Brain microvascular endothelial cell (primary cell): ENCODE measurements around the gene CIAO2B.

Source experiments
- DNase-seq: peaks from one replicate; pipeline ENCODE4 v3.0.0-alpha.2; 2020
- H3K27ac ChIP-seq: fragments of 250-450 bp; sonication (Bioruptor Pico); 2 replicates; pipeline ENCODE4 v1.5.1; 2020; ENCODE audit warnings: mild to moderate bottlenecking, moderate library complexity
- H3K27me3 ChIP-seq: fragments of 250-450 bp; sonication (Bioruptor Pico); replicated peaks from 2 replicates; pipeline ENCODE4 v1.5.1; 2020; ENCODE audit warnings: mild to moderate bottlenecking
- H3K36me3 ChIP-seq: fragments of 250-450 bp; sonication (Bioruptor Pico); replicated peaks from 2 replicates; pipeline ENCODE4 v1.5.1; 2020; ENCODE audit warnings: mild to moderate bottlenecking
- H3K4me3 ChIP-seq: 2 replicates; pipeline ENCODE4 v1.5.1; 2011; ENCODE audit warnings: low read depth, mild to moderate bottlenecking, control low read depth, low read length, moderate library complexity
- CTCF ChIP-seq: IDR thresholded peaks from 2 replicates; pipeline ENCODE4 v1.5.1; 2011; ENCODE audit warnings: low read depth, mild to moderate bottlenecking, moderate library complexity, low read length, control low read depth, inconsistent platforms; ENCODE audit errors: missing control alignments
- in situ Hi-C: cut with HindIII; loops from 2 replicates; pipeline ENCODE4 v1.10.0; 2017; ENCODE audit warnings: low sequenced_read_pairs, low pct_ligation_motif_present

CIAO2B gene

GRCh38 chr16:66888647-66889615 lies 45.3 kb downstream of the CIAO2B start:
- in situ Hi-C loops: no loop called here
- no peak for TF ChIP-seq CTCF

GRCh38 chr16:66886914-66887313 lies 47.3 kb downstream of the CIAO2B start:
- TF ChIP-seq CTCF: no peak
- peaks cover 18% of the 10 kb centered on the region for H3K36me3 ChIP-seq
- DNase-seq: no peak
- no peak overlapping the region for H3K4me3 ChIP-seq
- H3K27ac ChIP-seq: no peak overlapping the region
- H3K27me3 ChIP-seq: no peaks in the 10 kb centered on the region
- in situ Hi-C loops: no loop called here

More at GRCh38 chr16:66888647-66889615, 45.3 kb downstream of the CIAO2B start:
- no peak overlapping the region for H3K27ac ChIP-seq
- no peak overlapping the region for H3K4me3 ChIP-seq
- no peaks in the 10 kb centered on the region for H3K27me3 ChIP-seq
- DNase-seq: no peak
- H3K36me3 ChIP-seq: peaks cover 18% of the 10 kb centered on the region

- TF ChIP-seq CTCF: no peak
- H3K36me3 ChIP-seq: peaks cover 18% of the 10 kb centered on the region
- DNase-seq: no peak
- H3K4me3 ChIP-seq: no peak overlapping the region
- in situ Hi-C loops: no loop called here
- H3K27me3 ChIP-seq: no peaks in the 10 kb centered on the region
- H3K27ac ChIP-seq: no peak overlapping the region
Observed at GRCh38 chr16:66886321-66886720, 47.9 kb downstream of the CIAO2B start.

GRCh38 chr16:66885491-66885890 lies 48.7 kb downstream of the CIAO2B start:
- TF ChIP-seq CTCF: no peak
- DNase-seq: no peak
- in situ Hi-C loops: no loop called here
- Histone ChIP-seq H3K36me3 (peaks cover 18% of the 10 kb centered on the region), H3K4me3 (no peak overlapping the region), H3K27ac (no peak overlapping the region), H3K27me3 (no peaks in the 10 kb centered on the region)

- H3K27ac ChIP-seq: no peak overlapping the region
- no peak for DNase-seq
- no peaks in the 10 kb centered on the region for H3K27me3 ChIP-seq
- H3K4me3 ChIP-seq: no peak overlapping the region
- in situ Hi-C loops: no loop called here
- peaks cover 18% of the 10 kb centered on the region for H3K36me3 ChIP-seq
- TF ChIP-seq CTCF: no peak
Observed at GRCh38 chr16:66882702-66883101, 51.5 kb downstream of the CIAO2B start.
